Esophagus (tissue), 2 donors: ENCODE data around the gene SKOR1. TPM values are rescaled to one million over a fixed set of nuclear protein-coding genes. Genes with fewer than 3 reads are reported as not detected.

Source experiments
- H3K27ac ChIP-seq, 2 donors: one replicate each; pipeline ENCODE4 v1.5.1; 2013; ENCODE audit warnings: low read depth in 2 of 2, mild to moderate bottlenecking in 2 of 2, inconsistent platforms in 1 of 2, low read length in 1 of 2, moderate library complexity in 1 of 2
- H3K27me3 ChIP-seq, 2 donors: one replicate each; pipeline ENCODE4 v1.6.1; 2013; ENCODE audit warnings: low read length in 2 of 2, control low read depth in 1 of 2, mild to moderate bottlenecking in 1 of 2; ENCODE audit not compliant: insufficient read depth in 2 of 2, control insufficient read depth in 1 of 2
- H3K36me3 ChIP-seq, 2 donors: one replicate each; pipeline ENCODE4 v1.6.1; 2013; ENCODE audit warnings: low read length in 1 of 2; ENCODE audit not compliant: control insufficient read depth in 2 of 2, insufficient read depth in 2 of 2
- H3K4me1 ChIP-seq, 2 donors: one replicate each; pipeline ENCODE4 v1.6.1; 2013; ENCODE audit warnings: low read length in 1 of 2; ENCODE audit not compliant: control insufficient read depth in 2 of 2, insufficient read depth in 2 of 2
- H3K4me3 ChIP-seq, 2 donors: one replicate each; pipeline ENCODE4 v1.5.1; 2013; ENCODE audit warnings: low read length in 2 of 2, mild to moderate bottlenecking in 2 of 2, low read depth in 1 of 2, moderate library complexity in 1 of 2
- H3K9me3 ChIP-seq, 2 donors: one replicate each; pipeline ENCODE4 v1.6.1; 2013; ENCODE audit warnings: mild to moderate bottlenecking in 2 of 2, low read depth in 1 of 2, low read length in 1 of 2, moderate library complexity in 1 of 2; ENCODE audit not compliant: control insufficient read depth in 2 of 2, insufficient read depth in 1 of 2
- WGBS, 2 donors: extraction: QIAGEN DNeasy Blood & Tissue Kit; methylation state at CpG; one replicate each; pipeline ENCODE4 v1.1.7; 2013; 5-methylcytosine and 5-hydroxymethylcytosine counted together
- polyA plus RNA-seq, 2 donors: library from polyadenylated mRNA; stranded (reverse); fragments of 200-250 nt; gene quantifications; one replicate each; pipeline ENCODE4 v1.2.3, GENCODE V29; 2013
- donor health status: healthy with polysubstance abuse.
- donor health status: Bipolar disorder and iron deficiency.

Gene SKOR1
- polyA plus RNA-seq, 2 donors, result 0.12 to 0.16 TPM

DNA sequence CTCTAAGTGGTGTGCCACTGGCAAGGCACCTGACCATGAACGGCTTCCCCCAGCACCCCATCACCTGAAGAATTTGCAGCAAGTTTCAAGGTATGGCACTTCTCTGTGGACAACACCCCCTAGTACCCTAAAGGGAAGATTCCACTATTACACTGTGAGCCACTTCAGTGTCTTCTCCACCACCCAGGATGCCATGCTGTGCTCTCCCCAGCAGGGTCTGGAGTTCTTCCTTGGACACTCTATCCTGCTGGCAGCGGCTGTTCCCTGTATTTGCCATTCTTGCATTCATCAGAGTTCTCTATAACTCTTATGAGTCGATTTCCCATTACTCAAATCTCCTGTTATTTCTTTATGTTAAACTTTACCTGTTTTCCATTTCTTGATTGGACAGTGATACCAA lies 48.5 kb downstream of the SKOR1 start:
- WGBS, 2 donors, result 90 to 96% methylated on average over 3 of the region's 3 CpGs
- Histone ChIP-seq H3K9me3 (peaks cover 2 to 4% of the 10 kb centered on the region in 2 donors), H3K4me1 (no peaks in the 10 kb centered on the region), H3K36me3 (no peaks in the 10 kb centered on the region), H3K27ac (no peak overlapping the region), H3K4me3 (no peak overlapping the region), H3K27me3 (peaks cover 0 to 2% of the 10 kb centered on the region in 2 donors)

DNA sequence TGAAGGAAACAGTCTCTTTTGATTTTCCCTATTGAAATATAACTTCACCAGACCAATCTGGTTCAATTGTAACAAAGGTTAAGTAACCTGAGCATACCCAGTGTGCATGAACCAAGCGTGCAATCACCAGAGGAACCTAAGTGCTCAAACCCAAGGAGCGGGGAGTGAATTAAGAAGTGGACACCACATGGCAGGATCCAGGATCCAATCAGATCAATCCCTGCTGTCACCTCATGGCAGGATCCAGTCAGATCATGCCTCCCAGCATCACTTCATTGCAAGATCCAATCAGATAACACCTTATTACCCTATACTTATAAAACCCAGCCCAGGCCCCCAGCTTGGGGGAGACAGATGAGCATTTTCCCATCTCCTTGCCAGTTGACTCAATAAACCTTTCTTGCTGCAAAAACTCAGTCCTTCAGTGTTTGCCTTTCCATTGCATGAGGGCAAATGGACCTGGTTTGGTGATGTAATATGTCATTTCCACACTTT lies 53.5 kb downstream of the SKOR1 start:
- WGBS, 2 donors, result 97 to 98% methylated on average over 2 of the region's 2 CpGs
- Histone ChIP-seq H3K4me3 (no peak overlapping the region), H3K4me1 (no peaks in the 10 kb centered on the region), H3K9me3 (peaks cover 0 to 1% of the 10 kb centered on the region in 2 donors), H3K27me3 (peaks cover 0 to 2% of the 10 kb centered on the region in 2 donors), H3K27ac (no peak overlapping the region), H3K36me3 (no peaks in the 10 kb centered on the region)

DNA sequence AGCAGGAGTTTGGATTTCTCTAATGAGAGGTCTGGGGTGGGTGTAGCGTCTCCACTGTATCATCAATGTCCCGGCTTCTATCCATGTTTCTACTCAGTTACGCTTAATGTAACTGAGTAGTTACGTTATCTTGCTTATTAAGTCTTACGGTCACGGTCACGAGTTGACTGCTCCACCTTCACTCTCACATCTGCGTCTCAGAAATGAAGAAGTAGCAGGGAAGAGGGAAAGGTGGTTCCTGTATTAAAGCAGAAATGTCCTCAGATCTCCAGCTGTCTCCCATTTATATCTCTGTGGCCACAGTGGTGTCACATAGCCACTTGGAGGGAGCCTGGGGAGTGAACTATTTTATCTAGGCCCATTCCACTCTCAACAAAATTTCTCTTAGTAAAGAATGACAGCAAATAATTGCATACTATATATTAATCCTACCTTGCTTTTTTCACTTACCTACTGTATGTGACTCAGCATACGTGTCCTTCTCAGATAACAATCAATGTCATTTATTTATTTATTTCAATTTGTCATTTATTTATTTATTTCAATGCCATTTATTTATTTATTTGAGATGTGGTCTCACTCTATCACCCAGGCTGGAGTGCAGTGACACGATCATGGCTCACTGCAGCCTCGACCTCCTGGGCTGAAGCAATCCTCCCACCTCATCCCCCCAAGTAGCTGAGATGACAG lies 54.3 kb downstream of the SKOR1 start:
- Histone ChIP-seq H3K27ac (no peak overlapping the region), H3K4me1 (no peaks in the 10 kb centered on the region), H3K9me3 (no peaks in the 10 kb centered on the region), H3K4me3 (no peak overlapping the region), H3K27me3 (peaks cover 0 to 2% of the 10 kb centered on the region in 2 donors), H3K36me3 (no peaks in the 10 kb centered on the region)
- 89 to 90% methylated on average over 11 of the region's 11 CpGs for WGBS, 2 donors

DNA sequence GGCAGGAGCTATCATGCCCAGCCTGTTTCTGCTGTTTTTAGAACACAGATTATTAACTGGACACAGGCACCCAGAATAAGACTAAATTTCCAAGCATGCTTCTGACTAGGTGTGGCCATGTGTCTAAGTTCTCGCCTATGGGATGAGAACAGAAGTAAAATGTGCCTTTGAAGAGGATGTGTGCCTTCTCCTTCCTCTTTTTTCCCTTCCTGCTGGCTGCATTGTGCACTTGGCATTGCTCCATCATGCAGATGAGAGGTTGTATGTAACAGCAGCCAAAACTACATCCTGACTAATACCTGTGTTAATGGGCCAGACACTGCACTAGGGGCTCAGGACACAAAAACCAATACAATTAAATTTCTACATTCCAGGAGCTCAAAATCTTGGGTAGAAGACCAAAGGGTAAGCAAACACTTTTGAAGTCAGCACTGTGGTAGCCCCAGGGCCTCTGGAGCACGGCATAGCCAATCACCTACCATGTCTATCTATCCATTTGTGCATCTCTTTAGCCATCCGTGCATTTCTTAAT lies 55.4 kb downstream of the SKOR1 start:
- Histone ChIP-seq H3K9me3 (no peaks in the 10 kb centered on the region), H3K4me3 (no peak overlapping the region), H3K4me1 (no peaks in the 10 kb centered on the region), H3K27me3 (peaks cover 0 to 2% of the 10 kb centered on the region in 2 donors), H3K36me3 (no peaks in the 10 kb centered on the region), H3K27ac (no peak overlapping the region)
- 44 to 64% methylated on average over 3 of the region's 3 CpGs for WGBS, 2 donors

DNA sequence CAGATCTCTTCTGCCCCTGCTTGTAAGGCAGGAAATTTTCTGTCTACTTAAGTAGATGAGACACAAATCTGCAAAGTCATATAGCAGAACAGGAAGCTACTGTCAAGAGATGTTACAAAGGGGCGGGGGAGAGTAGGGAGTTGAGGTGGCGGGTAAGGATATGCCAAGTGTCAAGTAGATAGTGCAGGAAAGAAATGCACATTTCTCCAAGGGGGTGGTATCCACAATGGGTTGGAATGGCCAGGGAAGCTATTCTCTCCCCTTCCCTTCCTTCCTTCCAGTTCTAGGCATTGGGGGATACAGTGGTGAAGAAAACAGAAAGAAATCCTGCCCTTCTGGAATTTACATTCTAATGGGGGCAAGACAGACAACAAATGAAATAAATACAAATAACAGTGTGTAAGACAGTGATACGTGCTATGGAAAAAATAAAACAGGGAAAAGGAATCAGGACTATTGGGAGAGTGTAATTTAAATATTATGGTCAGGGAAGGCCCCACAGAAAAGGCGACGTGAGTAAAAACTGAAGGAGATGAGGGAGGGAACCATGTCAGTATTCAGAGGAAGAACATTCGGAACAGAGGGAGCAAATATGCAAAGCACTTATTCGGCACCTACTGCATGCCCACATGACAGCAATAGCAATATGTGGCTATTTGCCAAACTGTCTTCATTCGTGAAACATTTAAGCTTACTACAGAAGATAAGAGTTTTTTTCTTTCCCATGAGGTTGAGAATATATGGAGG lies 57.4 kb downstream of the SKOR1 start:
- Histone ChIP-seq H3K36me3 (no peaks in the 10 kb centered on the region), H3K9me3 (no peaks in the 10 kb centered on the region), H3K27me3 (no peaks in the 10 kb centered on the region), H3K27ac (no peak overlapping the region), H3K4me3 (no peak overlapping the region), H3K4me1 (no peaks in the 10 kb centered on the region)
- WGBS, 2 donors, result 73 to 77% methylated on average over 8 of the region's 8 CpGs

DNA sequence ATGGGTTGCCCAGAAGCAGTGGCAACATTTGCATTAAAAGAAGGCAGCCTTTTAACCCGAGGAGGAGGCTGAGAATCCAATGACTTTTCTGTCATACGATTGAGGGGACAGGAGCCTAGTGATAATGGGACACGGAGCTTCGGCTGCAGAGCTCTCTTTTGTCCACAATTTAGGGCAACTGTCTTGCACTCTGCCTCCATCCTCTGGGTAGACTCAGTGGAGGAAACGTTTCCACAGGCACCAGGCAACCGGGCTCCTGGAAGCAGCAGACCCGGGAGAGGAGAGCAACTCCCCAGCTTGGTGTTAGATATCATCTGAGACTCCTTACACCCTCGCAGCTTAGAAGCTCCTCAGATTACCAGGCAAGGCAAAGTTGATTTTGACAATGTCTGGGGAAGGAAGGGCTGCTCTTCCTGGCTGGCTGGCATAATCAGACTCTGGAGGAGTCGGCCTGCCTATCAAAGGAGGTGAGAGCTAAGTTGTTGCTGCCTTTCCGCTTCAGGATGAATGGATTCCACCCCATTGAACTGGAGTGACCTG lies 58.0 kb downstream of the SKOR1 start:
- no peaks in the 10 kb centered on the region for H3K36me3 ChIP-seq
- no peaks in the 10 kb centered on the region for H3K27me3 ChIP-seq
- no peaks in the 10 kb centered on the region for H3K4me1 ChIP-seq
- H3K27ac ChIP-seq, result peak overlapping the region in 1 of 2 donors; percentile 57
- H3K4me3 ChIP-seq, result no peak overlapping the region
- H3K9me3 ChIP-seq, result no peaks in the 10 kb centered on the region
- WGBS, 2 donors, result 70 to 72% methylated on average over 10 of the region's 10 CpGs

DNA sequence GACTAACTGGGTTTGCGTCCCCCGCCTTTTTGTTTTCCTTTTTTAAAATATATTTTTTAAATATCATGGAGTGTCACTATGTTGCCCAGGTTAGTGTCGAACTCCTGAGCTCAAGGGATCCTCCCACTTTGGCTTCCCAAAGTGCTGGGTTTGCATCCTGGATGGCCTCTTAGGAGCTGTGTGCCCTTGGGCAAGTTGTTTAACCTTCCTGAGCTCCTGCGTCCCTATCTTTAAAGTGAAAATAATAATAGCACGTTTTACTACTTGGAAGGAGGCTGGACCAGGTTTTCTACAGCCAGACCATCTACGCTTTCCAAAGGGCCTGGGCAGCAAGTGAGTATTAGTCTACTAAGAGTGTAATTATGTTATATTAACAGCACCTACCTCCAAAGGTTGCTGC lies 58.7 kb downstream of the SKOR1 start:
- Histone ChIP-seq H3K27ac (peak overlapping the region; percentile 75 to 81), H3K4me3 (peak overlapping the region in 1 of 2 donors; percentile 50), H3K4me1 (no peaks in the 10 kb centered on the region), H3K36me3 (no peaks in the 10 kb centered on the region), H3K27me3 (no peaks in the 10 kb centered on the region), H3K9me3 (no peaks in the 10 kb centered on the region)
- WGBS, 2 donors, result 68 to 71% methylated on average over 6 of the region's 6 CpGs

Other genes starting within 250 kb of the SKOR1 start
- not detected for gene RNU6-1, start 14.5 kb downstream of the SKOR1 start, polyA plus RNA-seq
- 10 to 100 TPM; 10.6 to 13.9 TPM for gene PIAS1, start 228.8 kb downstream of the SKOR1 start, polyA plus RNA-seq